GM19035 (cell line): ENCODE results near the gene OTULIN.

Experiments
- ATAC-seq: cut with Tn5 transposase; IDR thresholded peaks from one replicate; pipeline ENCODE4 v1.9.1; 2021; ENCODE audit not compliant: unreplicated experiment

Gene OTULIN

GRCh38 chr5:14664270-14665100 is at the start of gene OTULIN:
Gene OTULIN, plus strand, starts transcription at chr5:14664718. Its CDS starts 108 bp downstream, at chr5:14664826.
- peak; percentile 61 for ATAC-seq

GRCh38 chr5:14615365-14615764 is 49.2 kb upstream of the OTULIN start:
- no peak for ATAC-seq

GRCh38 chr5:14617441-14617840 is 47.1 kb upstream of the OTULIN start:
- no peak for ATAC-seq

- no peak for ATAC-seq
These were observed 37.2 kb upstream of the OTULIN start for GRCh38 chr5:14627270-14627669.

- ATAC-seq, result no peak
These were observed 36.2 kb upstream of the OTULIN start for GRCh38 chr5:14628346-14628745.

- no peak for ATAC-seq
These were observed 33.8 kb upstream of the OTULIN start for GRCh38 chr5:14630671-14631070.

- ATAC-seq, result no peak
These were observed 28.9 kb upstream of the OTULIN start for GRCh38 chr5:14635656-14636055.

- ATAC-seq, result no peak
These were observed 23.8 kb upstream of the OTULIN start for GRCh38 chr5:14640765-14641164.

GRCh38 chr5:14644623-14645237 is 19.8 kb upstream of the OTULIN start:
- ATAC-seq, result no peak

GRCh38 chr5:14650052-14650451 is 14.5 kb upstream of the OTULIN start:
- ATAC-seq, result no peak

- no peak for ATAC-seq
These were observed 9.3 kb upstream of the OTULIN start for GRCh38 chr5:14655146-14655741.

- no peak for ATAC-seq
These were observed 7.6 kb upstream of the OTULIN start for GRCh38 chr5:14656898-14657297.

GRCh38 chr5:14659821-14660607 is 4.5 kb upstream of the OTULIN start:
- ATAC-seq, result no peak

GRCh38 chr5:14660833-14661232 is 3.7 kb upstream of the OTULIN start:
- no peak for ATAC-seq

- ATAC-seq, result no peak
These were observed 1.7 kb upstream of the OTULIN start for GRCh38 chr5:14662721-14663260.

GRCh38 chr5:14663734-14664269 is 716 bp upstream of the OTULIN start:
- ATAC-seq, result peak; percentile 25

GRCh38 chr5:14665101-14665822 is 744 bp downstream of the OTULIN start:
- ATAC-seq, result no peak

GRCh38 chr5:14665949-14666348 is 1.4 kb downstream of the OTULIN start:
- ATAC-seq, result peak; percentile 31

- ATAC-seq, result no peak
These were observed 1.8 kb downstream of the OTULIN start for GRCh38 chr5:14666357-14666756.

- no peak for ATAC-seq
These were observed 2.8 kb downstream of the OTULIN start for GRCh38 chr5:14667290-14667689.
